HL-60 (cell line): ENCODE measurements around the gene NOTO.
A peak's percentile ranks its signal among the peaks of the same experiment; 100 is the strongest.

ENCODE experiments used
- DNase-seq, 2 experiments: peaks; one replicate each; pipeline ENCODE4 v3.0.0-alpha.2; 2010 to 2020; ENCODE audit warnings: low read depth in 1 of 2, low spot score in 1 of 2
- H3K27ac ChIP-seq: fragments of 250-450 bp; sonication (Bioruptor Pico); replicated peaks from 2 replicates; pipeline ENCODE4 v1.5.1; 2020; ENCODE audit warnings: mild to moderate bottlenecking, moderate library complexity
- H3K27me3 ChIP-seq: fragments of 250-450 bp; sonication (Bioruptor Pico); 2 replicates; pipeline ENCODE4 v1.5.1; 2021; ENCODE audit warnings: mild to moderate bottlenecking, moderate library complexity; ENCODE audit not compliant: insufficient read depth, poor library complexity, severe bottlenecking
- H3K4me3 ChIP-seq: replicated peaks from 2 replicates; pipeline ENCODE4 v1.5.1; 2011; ENCODE audit warnings: mild to moderate bottlenecking, control low read depth, low read length; ENCODE audit not compliant: insufficient read depth
- GABPA ChIP-seq: IDR thresholded peaks from 2 replicates; pipeline ENCODE4 v1.6.1; 2012; ENCODE audit warnings: low read depth
- POLR2AphosphoS5 ChIP-seq: IDR thresholded peaks from 2 replicates; pipeline ENCODE4 v1.6.1; 2012; ENCODE audit warnings: low read depth
- SPI1 ChIP-seq: IDR thresholded peaks from 2 replicates; pipeline ENCODE4 v1.6.1; 2012; ENCODE audit warnings: low read depth, mild to moderate bottlenecking, borderline replicate concordance
- TF ChIP-seq, protein P1 (sequence below): IDR thresholded peaks from 2 replicates; pipeline ENCODE4 v1.6.1; 2012; ENCODE audit warnings: low read depth; ENCODE audit not compliant: insufficient replicate concordance
- TF ChIP-seq, protein P2 (sequence below): IDR thresholded peaks from one replicate; pipeline ENCODE4 v1.5.1; 2011; ENCODE audit warnings: low read length, control low read depth, inconsistent platforms; ENCODE audit not compliant: insufficient read depth

NOTO gene

DNA sequence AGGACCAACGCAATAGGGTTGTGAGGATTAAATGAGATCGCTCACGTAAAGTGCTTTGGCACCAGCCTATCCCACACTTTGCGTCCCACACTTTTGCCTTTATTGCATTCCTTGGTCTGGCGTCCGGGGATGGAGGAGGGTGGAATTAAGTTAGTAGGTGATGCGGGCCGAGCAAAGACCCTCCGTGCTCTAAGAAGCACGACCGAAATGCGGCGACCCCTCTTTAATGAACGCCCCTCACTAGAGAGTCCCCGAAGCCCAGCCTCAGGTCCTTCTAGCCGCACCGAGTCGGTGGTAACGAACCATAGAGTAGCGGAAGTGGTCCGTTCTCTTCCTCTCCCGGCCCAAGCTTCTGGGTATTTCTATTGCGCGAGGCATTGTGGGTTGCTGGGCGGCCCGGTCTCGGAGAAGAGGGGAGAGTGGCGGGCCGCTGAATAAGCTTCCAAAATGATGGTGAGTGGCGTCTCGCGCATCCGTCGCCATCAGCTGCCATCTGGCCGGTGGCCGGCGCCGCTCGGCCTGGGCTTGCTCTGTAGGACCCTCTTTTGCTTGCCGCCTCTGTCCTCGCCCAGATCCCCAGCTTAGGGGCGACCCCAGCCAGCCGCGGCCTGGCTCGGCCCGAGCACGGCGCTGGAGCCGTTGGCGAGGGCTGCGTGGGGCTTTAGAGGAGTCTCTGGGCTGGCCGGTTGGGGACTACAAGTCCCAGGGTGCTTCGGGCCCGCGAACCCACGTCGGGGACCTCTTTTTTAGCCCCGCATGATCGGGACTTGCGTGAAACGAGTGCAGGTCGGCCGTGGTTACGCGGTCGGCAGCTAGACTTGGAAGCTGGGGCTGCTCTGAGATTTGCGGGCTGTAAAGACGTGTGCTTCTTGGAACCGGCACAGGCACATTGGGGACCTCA lies 31.8 kb downstream of the NOTO start, which contains the start of gene CCT7:
Gene CCT7 (plus strand): TSS at position 377 of the 901 bp plus-strand sequence. CDS start 71 bp downstream, at position 448.
- peak; percentile 87 to 93 for DNase-seq
- Histone ChIP-seq H3K4me3 (peak within 1 kb of the TSS; percentile 73), H3K27me3 (no peaks in the 10 kb centered on the region), H3K27ac (peak within 1 kb of the TSS; percentile 93)
- TF ChIP-seq, protein P1, sequence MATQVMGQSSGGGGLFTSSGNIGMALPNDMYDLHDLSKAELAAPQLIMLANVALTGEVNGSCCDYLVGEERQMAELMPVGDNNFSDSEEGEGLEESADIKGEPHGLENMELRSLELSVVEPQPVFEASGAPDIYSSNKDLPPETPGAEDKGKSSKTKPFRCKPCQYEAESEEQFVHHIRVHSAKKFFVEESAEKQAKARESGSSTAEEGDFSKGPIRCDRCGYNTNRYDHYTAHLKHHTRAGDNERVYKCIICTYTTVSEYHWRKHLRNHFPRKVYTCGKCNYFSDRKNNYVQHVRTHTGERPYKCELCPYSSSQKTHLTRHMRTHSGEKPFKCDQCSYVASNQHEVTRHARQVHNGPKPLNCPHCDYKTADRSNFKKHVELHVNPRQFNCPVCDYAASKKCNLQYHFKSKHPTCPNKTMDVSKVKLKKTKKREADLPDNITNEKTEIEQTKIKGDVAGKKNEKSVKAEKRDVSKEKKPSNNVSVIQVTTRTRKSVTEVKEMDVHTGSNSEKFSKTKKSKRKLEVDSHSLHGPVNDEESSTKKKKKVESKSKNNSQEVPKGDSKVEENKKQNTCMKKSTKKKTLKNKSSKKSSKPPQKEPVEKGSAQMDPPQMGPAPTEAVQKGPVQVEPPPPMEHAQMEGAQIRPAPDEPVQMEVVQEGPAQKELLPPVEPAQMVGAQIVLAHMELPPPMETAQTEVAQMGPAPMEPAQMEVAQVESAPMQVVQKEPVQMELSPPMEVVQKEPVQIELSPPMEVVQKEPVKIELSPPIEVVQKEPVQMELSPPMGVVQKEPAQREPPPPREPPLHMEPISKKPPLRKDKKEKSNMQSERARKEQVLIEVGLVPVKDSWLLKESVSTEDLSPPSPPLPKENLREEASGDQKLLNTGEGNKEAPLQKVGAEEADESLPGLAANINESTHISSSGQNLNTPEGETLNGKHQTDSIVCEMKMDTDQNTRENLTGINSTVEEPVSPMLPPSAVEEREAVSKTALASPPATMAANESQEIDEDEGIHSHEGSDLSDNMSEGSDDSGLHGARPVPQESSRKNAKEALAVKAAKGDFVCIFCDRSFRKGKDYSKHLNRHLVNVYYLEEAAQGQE: peak; percentile 83
- TF ChIP-seq SPI1 (peak; percentile 69; the same call in 1 of the 2 replicates), POLR2AphosphoS5 (peak; percentile 97), GABPA (peak; percentile 95)
- TF ChIP-seq, protein P2, sequence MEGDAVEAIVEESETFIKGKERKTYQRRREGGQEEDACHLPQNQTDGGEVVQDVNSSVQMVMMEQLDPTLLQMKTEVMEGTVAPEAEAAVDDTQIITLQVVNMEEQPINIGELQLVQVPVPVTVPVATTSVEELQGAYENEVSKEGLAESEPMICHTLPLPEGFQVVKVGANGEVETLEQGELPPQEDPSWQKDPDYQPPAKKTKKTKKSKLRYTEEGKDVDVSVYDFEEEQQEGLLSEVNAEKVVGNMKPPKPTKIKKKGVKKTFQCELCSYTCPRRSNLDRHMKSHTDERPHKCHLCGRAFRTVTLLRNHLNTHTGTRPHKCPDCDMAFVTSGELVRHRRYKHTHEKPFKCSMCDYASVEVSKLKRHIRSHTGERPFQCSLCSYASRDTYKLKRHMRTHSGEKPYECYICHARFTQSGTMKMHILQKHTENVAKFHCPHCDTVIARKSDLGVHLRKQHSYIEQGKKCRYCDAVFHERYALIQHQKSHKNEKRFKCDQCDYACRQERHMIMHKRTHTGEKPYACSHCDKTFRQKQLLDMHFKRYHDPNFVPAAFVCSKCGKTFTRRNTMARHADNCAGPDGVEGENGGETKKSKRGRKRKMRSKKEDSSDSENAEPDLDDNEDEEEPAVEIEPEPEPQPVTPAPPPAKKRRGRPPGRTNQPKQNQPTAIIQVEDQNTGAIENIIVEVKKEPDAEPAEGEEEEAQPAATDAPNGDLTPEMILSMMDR: no peak

DNA sequence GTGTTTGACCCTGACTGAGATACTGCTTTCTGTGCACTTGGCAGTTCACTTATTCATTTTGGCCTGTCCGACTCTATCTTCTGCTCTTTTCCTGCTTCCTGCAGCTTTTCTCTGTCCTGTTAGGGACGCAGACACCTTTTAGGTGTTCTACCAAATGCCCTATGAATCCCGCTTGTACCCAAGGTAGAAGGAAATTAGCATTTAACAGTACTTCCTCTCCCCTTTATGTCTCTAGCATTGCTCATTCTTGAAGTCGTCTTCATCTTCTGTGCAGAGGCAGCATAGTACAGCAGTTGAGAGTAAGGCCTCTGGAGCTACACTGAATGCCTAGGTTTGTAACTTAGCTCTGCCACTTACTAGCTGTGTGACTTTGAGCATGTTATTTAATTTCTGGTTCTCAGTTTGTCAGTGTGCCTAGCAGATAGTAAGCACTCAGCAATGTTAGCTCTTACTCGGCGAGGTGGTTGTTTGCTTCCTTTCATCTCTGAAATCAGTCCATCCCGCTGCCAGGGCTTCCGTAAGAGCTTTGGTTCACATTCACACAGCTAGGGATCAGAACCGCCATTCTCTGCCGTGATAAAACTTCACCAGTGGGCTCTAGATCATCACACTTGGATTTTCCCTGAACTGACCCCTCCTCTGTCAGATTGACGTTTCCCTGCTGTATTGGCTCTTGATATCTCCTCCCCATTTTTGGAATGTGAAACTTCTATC lies 33.1 kb downstream of the NOTO start:
- TF ChIP-seq, protein P2: no peak
- TF ChIP-seq GABPA (no peak), SPI1 (peak; percentile 54; the same call in 1 of the 2 replicates)
- H3K27me3 ChIP-seq: no peaks in the 10 kb centered on the region
- peak overlapping the region; percentile 73 for H3K4me3 ChIP-seq
- DNase-seq: no peak
- no peak overlapping the region; the same call in 1 of the 2 replicates for H3K27ac ChIP-seq

DNA sequence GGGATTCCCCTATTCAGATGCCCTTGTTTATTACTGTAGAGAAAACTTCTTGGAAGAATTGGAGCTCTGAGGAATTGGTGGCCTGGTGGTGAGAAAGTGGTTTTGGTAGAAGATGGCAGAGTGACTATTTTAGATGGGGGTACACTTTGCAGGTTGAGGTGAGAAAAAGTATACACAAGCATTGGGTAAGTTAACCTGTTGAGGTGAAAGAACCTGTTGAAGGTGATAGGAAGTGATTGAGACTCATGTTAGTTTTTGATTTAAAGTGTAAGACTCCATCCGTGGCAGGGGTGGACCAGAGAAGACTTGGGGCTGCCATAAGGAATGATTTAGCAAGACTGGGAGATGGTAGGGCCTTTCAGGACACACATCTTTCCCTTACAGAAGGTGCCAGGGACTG lies 34.8 kb downstream of the NOTO start:
- Histone ChIP-seq H3K27me3 (no peaks in the 10 kb centered on the region), H3K4me3 (no peak overlapping the region), H3K27ac (no peak overlapping the region)
- TF ChIP-seq, protein P2: no peak
- DNase-seq: no peak

DNA sequence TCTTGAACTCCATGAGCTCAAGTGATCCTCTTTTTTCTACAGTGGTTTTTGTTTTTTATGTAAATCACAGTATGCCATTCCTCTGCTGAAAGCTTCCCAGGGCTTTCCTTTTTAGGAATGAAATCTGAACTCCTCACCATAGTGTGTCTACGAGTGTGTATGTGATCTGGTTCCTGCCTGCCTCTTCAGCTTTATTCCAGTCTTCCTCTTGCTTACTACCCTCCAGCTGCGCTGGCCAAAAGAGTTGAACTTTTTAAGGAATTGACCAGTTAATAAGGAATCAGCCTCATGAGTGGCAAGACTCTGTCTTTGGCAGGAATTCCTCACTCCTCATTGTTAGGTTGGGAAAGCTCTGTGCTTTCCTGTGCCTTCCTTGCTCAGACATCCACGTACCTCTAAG lies 35.8 kb downstream of the NOTO start:
- Histone ChIP-seq H3K4me3 (no peak overlapping the region), H3K27me3 (no peaks in the 10 kb centered on the region), H3K27ac (no peak overlapping the region)
- DNase-seq: no peak
- TF ChIP-seq, protein P1: no peak
- no peak for TF ChIP-seq POLR2AphosphoS5
- no peak for TF ChIP-seq SPI1
- no peak for TF ChIP-seq GABPA
- TF ChIP-seq, protein P2: no peak
